Fibroblast of skin of scalp (primary cell): ENCODE data around the gene SLC2A1.

Source experiments
- DNase-seq: peaks from one replicate; pipeline ENCODE4 v3.0.0-alpha.2; 2013

Gene SLC2A1

GRCh38 chr1:42960122-42960390 lies 1.4 kb upstream of the SLC2A1 start:
- DNase-seq = no peak

GRCh38 chr1:42957880-42958487 lies 684 bp downstream of the SLC2A1 start:
- peak; percentile 87 for DNase-seq

- no peak for DNase-seq
Measured at GRCh38 chr1:42957229-42957879, 1.3 kb downstream of the SLC2A1 start.

GRCh38 chr1:42956739-42957138 lies 1.9 kb downstream of the SLC2A1 start:
- DNase-seq = no peak

GRCh38 chr1:42955311-42956063 lies 3.2 kb downstream of the SLC2A1 start:
- DNase-seq = no peak

- DNase-seq = no peak
Measured at GRCh38 chr1:42953182-42954180, 5.2 kb downstream of the SLC2A1 start.

- no peak for DNase-seq
Measured at GRCh38 chr1:42952303-42953001, 6.2 kb downstream of the SLC2A1 start.

- no peak for DNase-seq
Measured at GRCh38 chr1:42951588-42951987, 7.1 kb downstream of the SLC2A1 start.

GRCh38 chr1:42950116-42950481 lies 8.6 kb downstream of the SLC2A1 start:
- DNase-seq = peak; percentile 82

GRCh38 chr1:42949312-42950115 lies 9.2 kb downstream of the SLC2A1 start:
- no peak for DNase-seq

GRCh38 chr1:42947965-42948732 lies 10.5 kb downstream of the SLC2A1 start:
- no peak for DNase-seq

GRCh38 chr1:42947117-42947516 lies 11.6 kb downstream of the SLC2A1 start:
- DNase-seq = no peak

- no peak for DNase-seq
Measured at GRCh38 chr1:42946120-42946898, 12.4 kb downstream of the SLC2A1 start.

GRCh38 chr1:42945164-42945563 lies 13.5 kb downstream of the SLC2A1 start:
- no peak for DNase-seq

- no peak for DNase-seq
Measured at GRCh38 chr1:42944246-42944928, 14.3 kb downstream of the SLC2A1 start.

- DNase-seq = no peak
Measured at GRCh38 chr1:42943728-42944127, 14.9 kb downstream of the SLC2A1 start.

GRCh38 chr1:42943166-42943565 lies 15.5 kb downstream of the SLC2A1 start:
- no peak for DNase-seq

- no peak for DNase-seq
Measured at GRCh38 chr1:42942444-42942843, 16.2 kb downstream of the SLC2A1 start.
